A375 (cell line): ENCODE results near the gene HS6ST1. TPM values are rescaled to one million over a fixed set of nuclear protein-coding genes. Genes with fewer than 3 reads are reported as not detected.

ENCODE experiments used
- small RNA-seq: library from RNA; depleted of rRNA; stranded (forward); fragments of <200 nt; gene quantifications from one replicate; pipeline ENCODE3, GENCODE V24; 2014
- total RNA-seq: library from RNA; depleted of rRNA; stranded (reverse); fragments of >200 nt; shearing (Covaris generic); gene quantifications from 2 replicates; pipeline ENCODE4 v1.2.3, GENCODE V29; 2014; rRNA removed

HS6ST1 gene, protein sequence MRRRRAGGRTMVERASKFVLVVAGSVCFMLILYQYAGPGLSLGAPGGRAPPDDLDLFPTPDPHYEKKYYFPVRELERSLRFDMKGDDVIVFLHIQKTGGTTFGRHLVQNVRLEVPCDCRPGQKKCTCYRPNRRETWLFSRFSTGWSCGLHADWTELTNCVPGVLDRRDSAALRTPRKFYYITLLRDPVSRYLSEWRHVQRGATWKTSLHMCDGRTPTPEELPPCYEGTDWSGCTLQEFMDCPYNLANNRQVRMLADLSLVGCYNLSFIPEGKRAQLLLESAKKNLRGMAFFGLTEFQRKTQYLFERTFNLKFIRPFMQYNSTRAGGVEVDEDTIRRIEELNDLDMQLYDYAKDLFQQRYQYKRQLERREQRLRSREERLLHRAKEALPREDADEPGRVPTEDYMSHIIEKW
- total RNA-seq: 8.1 and 8.7 TPM in 2 replicates

DNA sequence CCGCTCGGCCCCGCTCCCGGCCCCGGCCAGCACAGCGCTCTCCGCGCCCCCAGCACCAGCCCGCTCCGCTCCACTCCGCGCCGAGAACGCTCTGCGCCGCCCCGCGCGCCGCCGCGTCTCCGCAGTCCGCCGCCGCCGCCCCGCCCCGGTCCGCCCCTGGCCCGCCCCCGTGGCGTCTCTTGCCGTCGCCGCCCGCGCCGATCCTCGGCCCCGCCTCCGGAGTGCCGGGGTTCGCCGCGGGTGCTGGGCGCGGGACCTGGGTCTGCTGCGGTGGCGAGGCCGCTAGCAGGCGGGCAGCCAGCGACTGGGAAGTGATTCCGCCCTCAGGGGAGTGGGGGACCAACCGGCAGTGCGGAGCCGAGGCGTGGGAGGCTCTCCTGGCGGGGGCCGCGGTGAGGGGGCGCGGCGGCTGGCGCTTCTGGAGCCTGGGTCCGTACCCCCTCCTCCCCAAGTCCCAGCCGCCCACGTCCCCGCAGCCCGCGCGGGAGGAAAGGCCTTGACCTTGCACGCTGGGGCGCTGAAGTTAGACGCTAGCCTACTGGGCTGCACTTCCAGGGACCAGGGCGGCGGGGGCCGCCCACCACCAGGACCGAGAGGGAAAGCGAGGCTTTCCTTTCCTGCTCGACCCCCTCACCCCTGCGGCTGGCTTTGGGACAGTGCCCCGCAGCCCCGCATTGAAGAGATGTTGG lies at the start of gene HS6ST1:
TSS of gene HS6ST1 (minus strand) at position 93 of the 689 bp plus-strand sequence. CDS start 305 bp downstream, outside the sequence.

Small RNA genes within 50 kb of the gene (small RNA-seq; reads per million reads assigned to genes)
- gene RF00019: not detected

Other genes starting within 250 kb of the HS6ST1 start
- gene UGGT1, start 227.7 kb downstream of the HS6ST1 start, total RNA-seq: 85.4 and 90.3 TPM in 2 replicates